C4-2B (cell line): ENCODE measurements around the gene MAP3K13.
"Not testable (repeated sequence)": the region's sequence is repeated elsewhere in the genome, so short reads cannot be mapped to it uniquely, and the experiment has no call there.

Experiments
- H3K27ac ChIP-seq: fragments of 450-650 bp; 2 replicates; pipeline ENCODE4 v1.5.1; 2017
- CTCF ChIP-seq: fragments of 450-650 bp; conservative IDR thresholded peaks from 2 replicates; pipeline ENCODE4 v1.5.1; 2017; ENCODE audit warnings: mild to moderate bottlenecking
- ZFX ChIP-seq: fragments of 450-650 bp; IDR thresholded peaks from 2 replicates; pipeline ENCODE4 v1.6.1; 2017

The MAP3K13 gene

GRCh38 chr3:185409957-185410356, 47.0 kb downstream of the MAP3K13 start:
- no peak for TF ChIP-seq ZFX
- TF ChIP-seq CTCF = no peak
- H3K27ac ChIP-seq = no peak overlapping the region

- TF ChIP-seq ZFX = no peak
- TF ChIP-seq CTCF = no peak
- no peak overlapping the region for H3K27ac ChIP-seq
These were observed 48.2 kb downstream of the MAP3K13 start for GRCh38 chr3:185411133-185411532.

- no peak overlapping the region for H3K27ac ChIP-seq
These were observed 53.6 kb downstream of the MAP3K13 start for GRCh38 chr3:185416513-185416912.

GRCh38 chr3:185418561-185418977, 55.6 kb downstream of the MAP3K13 start:
- not testable (repeated sequence) for H3K27ac ChIP-seq

More at GRCh38 chr3:185416513-185416912, 53.6 kb downstream of the MAP3K13 start:
- TF ChIP-seq ZFX (no peak), CTCF (no peak)

- TF ChIP-seq CTCF = no peak
- no peak for TF ChIP-seq ZFX
These were observed 57.8 kb downstream of the MAP3K13 start for GRCh38 chr3:185420762-185421161.

GRCh38 chr3:185421577-185422232, 58.8 kb downstream of the MAP3K13 start:
- TF ChIP-seq ZFX (no peak), CTCF (no peak)
- H3K27ac ChIP-seq = no peak overlapping the region; the same call in 1 of the 2 replicates

More at GRCh38 chr3:185420762-185421161, 57.8 kb downstream of the MAP3K13 start:
- peak overlapping the region; percentile 3; the same call in 1 of the 2 replicates for H3K27ac ChIP-seq

GRCh38 chr3:185422677-185423076, 59.7 kb downstream of the MAP3K13 start:
- no peak for TF ChIP-seq ZFX
- TF ChIP-seq CTCF = no peak
- peak overlapping the region; percentile 67 for H3K27ac ChIP-seq

- no peak for TF ChIP-seq ZFX
- TF ChIP-seq CTCF = no peak
- H3K27ac ChIP-seq = peak overlapping the region; percentile 67
These were observed 60.2 kb downstream of the MAP3K13 start for GRCh38 chr3:185423178-185423577.
